ENCODE results near the gene FGFR1OP2. TPM values are rescaled to one million over a fixed set of nuclear protein-coding genes. Genes with fewer than 3 reads are reported as not detected.

Gene FGFR1OP2
- total and polyA plus RNA-seq, 5 donors from 2014 or later: 64.0 to 128 (median 120) TPM

- ATAC-seq (ENCODE audit: low read depth in 2 of 2) (no peak), DNase-seq (no peak)
- no peak overlapping the region for H3K4me3 Mint-ChIP-seq
- H3K36me3 ChIP-seq (ENCODE audit: control insufficient read depth, insufficient read depth, low read length): peaks cover 17% of the 10 kb centered on the region
- H3K27me3 ChIP-seq (ENCODE audit: control insufficient read depth, insufficient read depth, low read length): no peaks in the 10 kb centered on the region
- H3K27ac Mint-ChIP-seq: peak overlapping the region in 2 of 3 donors; percentile 19 to 38
- peaks cover 11% of the 10 kb centered on the region for H3K4me1 ChIP-seq (ENCODE audit: control insufficient read depth, insufficient read depth, low read length, poor library complexity, severe bottlenecking)
- no peaks in the 10 kb centered on the region for H3K9me3 ChIP-seq (ENCODE audit: control insufficient read depth in 2 of 2, low read length in 2 of 2)
- H3K36me3 Mint-ChIP-seq: peaks cover 20% of the 10 kb centered on the region
- H3K27me3 Mint-ChIP-seq: no peaks in the 10 kb centered on the region
- no peaks in the 10 kb centered on the region for H3K9me3 Mint-ChIP-seq
- peaks cover 23 to 47% (median 39%) of the 10 kb centered on the region in 4 donors for H3K4me1 Mint-ChIP-seq
- H3K27ac ChIP-seq (ENCODE audit: insufficient read depth, low read length, poor library complexity, severe bottlenecking): no peak overlapping the region
- H3K4me3 ChIP-seq (ENCODE audit: low read depth, low read length): no peak overlapping the region
Observed at GRCh38 chr12:27003421-27004381, 65.4 kb downstream of the FGFR1OP2 start.

GRCh38 chr12:27005495-27005894 lies 67.2 kb downstream of the FGFR1OP2 start:
- Mint-ChIP-seq H3K9me3 (no peaks in the 10 kb centered on the region), H3K4me1 (peaks cover 36 to 56% (median 45%) of the 10 kb centered on the region in 4 donors), H3K27ac (peak overlapping the region in 1 of 3 donors; percentile 6)

DNA sequence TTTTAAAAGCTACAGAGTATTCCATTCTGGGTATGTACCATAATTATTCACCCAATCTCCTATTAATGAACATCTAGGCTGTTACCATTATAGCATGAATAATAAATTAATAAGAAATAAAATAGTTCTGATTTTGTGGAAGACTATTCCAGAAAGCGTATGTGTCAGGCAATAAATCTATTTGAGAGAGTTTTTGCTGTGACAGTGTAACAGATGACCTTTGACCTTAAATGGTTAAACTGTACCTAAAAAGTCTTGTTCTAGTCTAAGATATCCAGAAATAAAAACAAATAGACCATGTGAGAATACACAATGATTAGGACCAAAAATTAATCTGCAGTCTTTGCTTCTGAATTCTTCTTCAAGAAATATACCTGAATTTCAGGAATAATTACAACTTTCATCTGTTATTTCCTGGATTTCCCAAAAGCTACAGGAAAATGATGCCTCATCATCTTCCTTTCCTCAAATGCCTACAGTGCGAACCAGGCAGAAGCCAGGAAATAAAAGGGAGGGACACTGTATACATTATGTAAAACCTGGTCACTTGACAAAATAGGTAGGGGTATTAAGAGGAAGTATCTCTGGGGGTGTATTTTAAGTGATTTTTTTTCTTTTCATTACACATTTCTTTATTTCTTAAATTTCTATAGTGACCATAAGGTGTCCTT lies 68.7 kb downstream of the FGFR1OP2 start:
- Mint-ChIP-seq H3K27me3 (no peaks in the 10 kb centered on the region), H3K4me3 (no peak overlapping the region), H3K36me3 (peaks cover 17% of the 10 kb centered on the region), H3K27ac (no peak overlapping the region), H3K9me3 (no peaks in the 10 kb centered on the region), H3K4me1 (peaks cover 39 to 57% (median 48%) of the 10 kb centered on the region in 4 donors)
- Histone ChIP-seq H3K9me3 (ENCODE audit: control insufficient read depth in 2 of 2, low read length in 2 of 2) (no peaks in the 10 kb centered on the region), H3K27ac (ENCODE audit: insufficient read depth, low read length, poor library complexity, severe bottlenecking) (no peak overlapping the region), H3K36me3 (ENCODE audit: control insufficient read depth, insufficient read depth, low read length) (peaks cover 2% of the 10 kb centered on the region), H3K27me3 (ENCODE audit: control insufficient read depth, insufficient read depth, low read length) (no peaks in the 10 kb centered on the region), H3K4me1 (ENCODE audit: control insufficient read depth, insufficient read depth, low read length, poor library complexity, severe bottlenecking) (peaks cover 1% of the 10 kb centered on the region), H3K4me3 (ENCODE audit: low read depth, low read length) (no peak overlapping the region)
- DNase-seq (no peak), ATAC-seq (ENCODE audit: low read depth in 2 of 2) (no peak)

More at GRCh38 chr12:27005495-27005894, 67.2 kb downstream of the FGFR1OP2 start:
- Mint-ChIP-seq H3K36me3 (peaks cover 19% of the 10 kb centered on the region), H3K4me3 (no peak overlapping the region), H3K27me3 (no peaks in the 10 kb centered on the region)
- ATAC-seq (ENCODE audit: low read depth in 2 of 2) (no peak), DNase-seq (no peak)
- Histone ChIP-seq H3K27ac (ENCODE audit: insufficient read depth, low read length, poor library complexity, severe bottlenecking) (no peak overlapping the region), H3K36me3 (ENCODE audit: control insufficient read depth, insufficient read depth, low read length) (peaks cover 11% of the 10 kb centered on the region), H3K4me1 (ENCODE audit: control insufficient read depth, insufficient read depth, low read length, poor library complexity, severe bottlenecking) (peaks cover 11% of the 10 kb centered on the region), H3K9me3 (ENCODE audit: control insufficient read depth in 2 of 2, low read length in 2 of 2) (no peaks in the 10 kb centered on the region), H3K27me3 (ENCODE audit: control insufficient read depth, insufficient read depth, low read length) (no peaks in the 10 kb centered on the region), H3K4me3 (ENCODE audit: low read depth, low read length) (no peak overlapping the region)

DNA sequence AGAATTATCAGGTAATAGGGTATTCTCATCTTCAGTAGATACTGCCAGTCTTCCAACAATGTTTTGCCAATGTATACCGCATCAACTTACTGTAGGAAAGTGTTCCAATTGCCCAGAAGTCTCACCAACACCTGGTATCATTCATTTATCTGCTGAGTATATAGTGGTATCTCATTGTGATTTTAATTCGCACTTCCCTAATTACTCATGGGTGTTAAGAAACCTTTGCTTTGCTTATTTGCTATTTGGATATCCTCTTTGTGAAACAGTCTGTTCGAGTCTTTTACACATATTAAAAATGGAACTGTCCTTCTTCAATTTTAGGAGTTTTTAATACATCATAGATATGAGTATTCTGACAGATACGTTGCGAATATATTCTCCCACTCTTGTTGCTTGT lies 69.8 kb downstream of the FGFR1OP2 start:
- peaks cover 17% of the 10 kb centered on the region for H3K36me3 Mint-ChIP-seq
- no peak overlapping the region for H3K27ac ChIP-seq (ENCODE audit: insufficient read depth, low read length, poor library complexity, severe bottlenecking)
- no peaks in the 10 kb centered on the region for H3K27me3 ChIP-seq (ENCODE audit: control insufficient read depth, insufficient read depth, low read length)
- H3K9me3 Mint-ChIP-seq: no peaks in the 10 kb centered on the region
- H3K27ac Mint-ChIP-seq: no peak overlapping the region
- no peaks in the 10 kb centered on the region for H3K36me3 ChIP-seq (ENCODE audit: control insufficient read depth, insufficient read depth, low read length)
- ATAC-seq (ENCODE audit: low read depth in 2 of 2) (no peak), DNase-seq (no peak)
- no peaks in the 10 kb centered on the region for H3K9me3 ChIP-seq (ENCODE audit: control insufficient read depth in 2 of 2, low read length in 2 of 2)
- H3K4me1 ChIP-seq (ENCODE audit: control insufficient read depth, insufficient read depth, low read length, poor library complexity, severe bottlenecking): peaks cover 13% of the 10 kb centered on the region
- H3K4me1 Mint-ChIP-seq: peaks cover 39 to 64% (median 50%) of the 10 kb centered on the region in 4 donors
- peak overlapping the region in 1 of 4 donors; percentile 40 for H3K4me3 Mint-ChIP-seq
- H3K27me3 Mint-ChIP-seq: no peaks in the 10 kb centered on the region
- no peak overlapping the region for H3K4me3 ChIP-seq (ENCODE audit: low read depth, low read length)

DNA sequence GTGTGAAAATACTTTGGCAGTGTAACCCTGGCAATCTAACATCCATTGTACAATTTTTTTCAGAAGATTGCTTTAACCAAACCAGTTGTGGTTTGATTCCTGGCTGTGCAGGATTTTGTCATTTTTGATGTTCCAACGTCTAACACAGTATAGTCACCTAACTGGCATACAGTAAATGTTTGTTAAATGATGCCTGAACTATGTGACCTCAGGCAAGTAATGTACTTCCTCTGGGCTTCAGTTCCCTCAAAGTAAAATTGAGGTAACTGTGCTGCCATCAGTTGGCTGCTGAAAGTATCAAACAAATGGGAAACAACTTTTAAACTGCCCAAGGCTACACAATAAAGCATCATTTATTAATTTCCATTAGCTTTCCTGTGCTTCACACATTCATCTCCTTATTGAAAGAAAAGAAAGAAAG lies 71.6 kb downstream of the FGFR1OP2 start:
- no peak overlapping the region for H3K27ac ChIP-seq (ENCODE audit: insufficient read depth, low read length, poor library complexity, severe bottlenecking)
- H3K4me3 ChIP-seq (ENCODE audit: low read depth, low read length): no peak overlapping the region
- H3K36me3 ChIP-seq (ENCODE audit: control insufficient read depth, insufficient read depth, low read length): no peaks in the 10 kb centered on the region
- no peaks in the 10 kb centered on the region for H3K27me3 ChIP-seq (ENCODE audit: control insufficient read depth, insufficient read depth, low read length)
- H3K4me3 Mint-ChIP-seq: peak overlapping the region in 1 of 4 donors; percentile 90
- peaks cover 30% of the 10 kb centered on the region for H3K4me1 ChIP-seq (ENCODE audit: control insufficient read depth, insufficient read depth, low read length, poor library complexity, severe bottlenecking)
- DNase-seq (peak in 1 of 3 donors; percentile 29), ATAC-seq (ENCODE audit: low read depth in 2 of 2) (no peak)
- no peaks in the 10 kb centered on the region for H3K9me3 Mint-ChIP-seq
- no peaks in the 10 kb centered on the region for H3K27me3 Mint-ChIP-seq
- H3K27ac Mint-ChIP-seq: no peak overlapping the region
- H3K36me3 Mint-ChIP-seq: peaks cover 17% of the 10 kb centered on the region
- no peaks in the 10 kb centered on the region for H3K9me3 ChIP-seq (ENCODE audit: control insufficient read depth in 2 of 2, low read length in 2 of 2)
- peaks cover 39 to 63% (median 50%) of the 10 kb centered on the region in 4 donors for H3K4me1 Mint-ChIP-seq

DNA sequence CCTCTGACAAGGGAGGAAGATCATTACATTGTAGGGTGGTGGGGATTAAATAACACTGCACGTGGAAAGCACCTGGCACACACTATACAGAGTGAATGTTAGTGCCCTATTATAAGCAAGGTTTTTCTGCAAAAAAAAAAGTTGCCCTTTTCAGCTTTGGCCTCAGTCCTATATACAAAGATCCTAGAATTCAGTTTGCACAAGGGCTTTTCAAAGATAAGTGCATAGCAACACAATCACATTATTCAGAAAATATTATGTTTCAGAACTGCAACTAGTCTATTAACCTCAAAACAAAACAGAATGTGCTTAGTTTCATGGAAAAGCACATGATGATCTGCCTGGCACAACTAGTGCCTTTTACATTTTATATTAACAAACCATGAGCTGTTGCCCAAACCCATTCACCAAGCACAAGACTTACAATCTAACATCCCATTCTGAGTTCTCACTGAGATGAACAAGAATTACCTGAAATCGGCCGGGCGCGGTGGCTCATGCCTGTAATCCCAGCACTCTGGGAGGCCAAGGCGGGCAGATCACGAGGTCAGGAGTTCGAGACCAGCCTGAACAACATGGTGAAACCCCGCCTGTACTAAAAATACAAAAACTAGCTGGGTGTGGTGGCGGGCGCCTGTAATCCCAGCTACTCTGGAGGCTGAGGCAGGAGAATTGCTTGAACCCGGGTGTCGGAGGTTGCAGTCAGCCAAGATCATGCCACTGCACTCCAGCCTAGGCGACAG lies 74.1 kb downstream of the FGFR1OP2 start:
- peaks cover 17% of the 10 kb centered on the region for H3K36me3 Mint-ChIP-seq
- H3K27ac ChIP-seq (ENCODE audit: insufficient read depth, low read length, poor library complexity, severe bottlenecking): no peak overlapping the region
- H3K9me3 ChIP-seq (ENCODE audit: control insufficient read depth in 2 of 2, low read length in 2 of 2): no peaks in the 10 kb centered on the region
- no peaks in the 10 kb centered on the region for H3K27me3 Mint-ChIP-seq
- H3K27me3 ChIP-seq (ENCODE audit: control insufficient read depth, insufficient read depth, low read length): no peaks in the 10 kb centered on the region
- no peaks in the 10 kb centered on the region for H3K36me3 ChIP-seq (ENCODE audit: control insufficient read depth, insufficient read depth, low read length)
- peak overlapping the region in 1 of 3 donors; percentile 53 for H3K27ac Mint-ChIP-seq
- ATAC-seq (ENCODE audit: low read depth in 2 of 2) (no peak), DNase-seq (no peak)
- H3K4me3 Mint-ChIP-seq: peak overlapping the region; percentile 76 to 97 (median 92)
- H3K4me3 ChIP-seq (ENCODE audit: low read depth, low read length): peak overlapping the region; percentile 8
- peaks cover 42 to 66% (median 53%) of the 10 kb centered on the region in 4 donors for H3K4me1 Mint-ChIP-seq
- H3K9me3 Mint-ChIP-seq: no peaks in the 10 kb centered on the region
- peaks cover 42% of the 10 kb centered on the region for H3K4me1 ChIP-seq (ENCODE audit: control insufficient read depth, insufficient read depth, low read length, poor library complexity, severe bottlenecking)

DNA sequence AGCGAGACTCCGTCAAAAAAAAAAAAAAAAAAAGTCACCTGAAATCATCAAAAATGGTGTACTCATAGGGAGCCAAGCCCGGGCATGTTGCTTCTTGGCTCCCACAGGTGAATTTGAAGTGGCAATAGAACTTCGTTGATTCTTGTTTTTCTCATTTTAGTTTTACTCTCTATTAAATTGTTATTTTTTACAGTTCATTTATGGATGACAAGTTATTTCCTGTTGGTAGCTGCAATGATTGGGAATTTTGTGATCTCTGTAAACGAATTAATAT lies 74.6 kb downstream of the FGFR1OP2 start:
- Mint-ChIP-seq H3K27me3 (no peaks in the 10 kb centered on the region), H3K27ac (peak overlapping the region in 1 of 3 donors; percentile 53), H3K4me1 (peaks cover 42 to 64% (median 52%) of the 10 kb centered on the region in 4 donors), H3K36me3 (peaks cover 17% of the 10 kb centered on the region), H3K4me3 (peak overlapping the region; percentile 90 to 97 (median 94)), H3K9me3 (no peaks in the 10 kb centered on the region)
- peaks cover 42% of the 10 kb centered on the region for H3K4me1 ChIP-seq (ENCODE audit: control insufficient read depth, insufficient read depth, low read length, poor library complexity, severe bottlenecking)
- ATAC-seq (ENCODE audit: low read depth in 2 of 2) (no peak), DNase-seq (no peak)
- peak overlapping the region; percentile 93 for H3K4me3 ChIP-seq (ENCODE audit: low read depth, low read length)
- no peaks in the 10 kb centered on the region for H3K27me3 ChIP-seq (ENCODE audit: control insufficient read depth, insufficient read depth, low read length)
- H3K27ac ChIP-seq (ENCODE audit: insufficient read depth, low read length, poor library complexity, severe bottlenecking): no peak overlapping the region
- H3K9me3 ChIP-seq (ENCODE audit: control insufficient read depth in 2 of 2, low read length in 2 of 2): no peaks in the 10 kb centered on the region
- H3K36me3 ChIP-seq (ENCODE audit: control insufficient read depth, insufficient read depth, low read length): no peaks in the 10 kb centered on the region

Measured in CD4-positive, CD25-positive, alpha-beta regulatory T cell (primary cell).